GM12878 (cell line): ENCODE measurements around the gene RILPL2. TPM values are rescaled to one million over a fixed set of nuclear protein-coding genes. Genes with fewer than 3 reads are reported as not detected.

ENCODE experiments used
- ATAC-seq: fragments of 200-7000 bp; cut with Tn5 transposase; 3 replicates; pipeline ENCODE4 v1.9.1; 2020; ENCODE audit warnings: mild to moderate bottlenecking, moderate library complexity
- BruUV-seq: library from RNA; stranded (reverse); fragments of 400-500 nt; replicated peaks from 2 replicates; lab custom pipeline; 2021; lab: Mats Ljungman, UMichigan
- CTCF ChIA-PET: fragments of 300-600 bp; sonication (Branson Sonifier 250); formaldehyde crosslinking; extraction: SDS; loops from one replicate; lab custom pipeline; 2021; ENCODE audit warnings: inconsistent platforms; lab: Yijun Ruan, JAX
- POLR2A ChIA-PET: fragments of 350-600 bp; formaldehyde crosslinking; extraction: SDS; loops from one replicate; lab custom pipeline; 2021; ENCODE audit warnings: inconsistent platforms; lab: Charles Lee
- RAD21 ChIA-PET: fragments of 300-600 bp; sonication (Branson Sonifier 250); formaldehyde crosslinking; loops from one replicate; lab custom pipeline; 2023; ENCODE audit warnings: antibody characterized with exemption; ENCODE audit not compliant: unreplicated experiment; lab: Charles Lee
- SMC1A ChIA-PET: fragments of 300-600 bp; sonication (Branson Sonifier 250); formaldehyde crosslinking; loops from one replicate; lab custom pipeline; 2023; ENCODE audit not compliant: unreplicated experiment, uncharacterized antibody; lab: Charles Lee
- DNase-seq: peaks from one replicate; pipeline ENCODE4 v3.0.0-alpha.2; 2011; ENCODE audit warnings: low read depth, low spot score
- FAIRE-seq: peaks from 3 replicates; lab custom pipeline; 2011; peaks lifted over from hg19 to GRCh38; lab: Jason Lieb, UNC
- H2AFZ ChIP-seq: 2 replicates; pipeline ENCODE4 v1.6.0; 2011; ENCODE audit warnings: low read depth, low read length, control low read depth; ENCODE audit not compliant: control insufficient read depth
- H3K27ac ChIP-seq: 2 replicates; pipeline ENCODE4 v1.5.1; 2011; ENCODE audit warnings: control low read depth; ENCODE audit not compliant: control insufficient read depth, insufficient read depth
- H3K27me3 ChIP-seq, 2 experiments: replicated peaks in 1 of 2; 2 replicates each; pipeline versions ENCODE4 v1.6.0 to v1.6.1; 2011; ENCODE audit warnings: low read length in 1 of 2; ENCODE audit not compliant: control insufficient read depth in 2 of 2, insufficient read depth in 2 of 2
- H3K36me3 ChIP-seq, 2 experiments: 2 replicates each; pipeline ENCODE4 v1.5.1; 2011; ENCODE audit warnings: low read length in 1 of 2; ENCODE audit not compliant: control insufficient read depth in 2 of 2, insufficient read depth in 2 of 2
- H3K4me1 ChIP-seq: 2 replicates; pipeline ENCODE4 v1.6.1; 2011; ENCODE audit warnings: mild to moderate bottlenecking, low read length, moderate library complexity, mixed read lengths; ENCODE audit not compliant: control insufficient read depth, insufficient read depth
- H3K4me2 ChIP-seq: 2 replicates; pipeline ENCODE4 v1.6.0; 2011; ENCODE audit warnings: control low read depth; ENCODE audit not compliant: control insufficient read depth, insufficient read depth
- H3K4me3 ChIP-seq: fragments of 200-600 bp; sonication (generic); 2 replicates; pipeline ENCODE4 v1.5.1; 2016
- H3K79me2 ChIP-seq: 2 replicates; pipeline ENCODE4 v1.6.0; 2011; ENCODE audit warnings: low read length; ENCODE audit not compliant: control insufficient read depth, insufficient read depth
- H3K9ac ChIP-seq: 2 replicates; pipeline ENCODE4 v1.8.0; 2011; ENCODE audit warnings: low read length, control low read depth, mixed read lengths; ENCODE audit not compliant: control insufficient read depth, insufficient read depth
- H3K9me3 ChIP-seq: replicated peaks from 3 replicates; pipeline ENCODE4 v1.5.1; 2011; ENCODE audit warnings: mild to moderate bottlenecking, low read length; ENCODE audit not compliant: control insufficient read depth, insufficient read depth
- H4K20me1 ChIP-seq: 2 replicates; pipeline ENCODE4 v1.6.0; 2011; ENCODE audit not compliant: control insufficient read depth, insufficient read depth
- CEBPB ChIP-seq, 2 experiments: fragments of 150-350 bp in 1 of 2; IDR thresholded peaks; 2 replicates each; pipeline ENCODE4 v1.6.1; 2012 to 2014; ENCODE audit warnings: low read depth in 2 of 2, low read length in 2 of 2, borderline replicate concordance in 1 of 2, inconsistent platforms in 1 of 2
- DPF2 ChIP-seq: fragments of 450-650 bp; IDR thresholded peaks from 2 replicates; pipeline ENCODE4 v1.6.1; 2017; ENCODE audit warnings: mild to moderate bottlenecking
- FOXM1 ChIP-seq: IDR thresholded peaks from 2 replicates; pipeline ENCODE4 v1.6.1; 2012; ENCODE audit warnings: low read depth, mild to moderate bottlenecking, inconsistent platforms, low read length, moderate library complexity
- JUNB ChIP-seq: IDR thresholded peaks from 2 replicates; pipeline ENCODE4 v1.6.1; 2016; ENCODE audit warnings: antibody characterized with exemption, mild to moderate bottlenecking
- LARP7 ChIP-seq: fragments of 450-650 bp; IDR thresholded peaks from 2 replicates; pipeline ENCODE4 v1.6.1; 2017; ENCODE audit warnings: mild to moderate bottlenecking
- MEF2A ChIP-seq: IDR thresholded peaks from 2 replicates; pipeline ENCODE4 v1.6.1; 2011; ENCODE audit warnings: low read depth, mild to moderate bottlenecking, low read length, moderate library complexity; ENCODE audit not compliant: insufficient read depth
- MTA3 ChIP-seq: IDR thresholded peaks from 2 replicates; pipeline ENCODE4 v1.6.1; 2012; ENCODE audit warnings: low read length, inconsistent platforms, borderline replicate concordance
- RCOR1 ChIP-seq: conservative IDR thresholded peaks from 2 replicates; pipeline ENCODE4 v1.6.1; 2012; ENCODE audit warnings: low read depth, low read length, improper control_type of control experiment
- SIX5 ChIP-seq: IDR thresholded peaks from 2 replicates; pipeline ENCODE4 v1.6.1; 2011; ENCODE audit warnings: mild to moderate bottlenecking, low read depth, low read length, moderate library complexity; ENCODE audit not compliant: severe bottlenecking
- SKIL ChIP-seq: fragments of 450-650 bp; IDR thresholded peaks from 2 replicates; pipeline ENCODE4 v1.6.1; 2017; ENCODE audit warnings: mild to moderate bottlenecking, low read depth, inconsistent platforms; ENCODE audit not compliant: poor library complexity, severe bottlenecking
- SREBF1 ChIP-seq: IDR thresholded peaks from 2 replicates; pipeline ENCODE4 v1.6.1; 2012; ENCODE audit warnings: mild to moderate bottlenecking, low read length
- STAT1 ChIP-seq: fragments of 450-650 bp; conservative IDR thresholded peaks from 2 replicates; pipeline ENCODE4 v1.6.1; 2014; ENCODE audit warnings: antibody characterized with exemption, mild to moderate bottlenecking
- ZNF384 ChIP-seq: IDR thresholded peaks from 2 replicates; pipeline ENCODE4 v1.6.1; 2012; ENCODE audit warnings: low read depth, mild to moderate bottlenecking, low read length, improper control_type of control experiment, borderline replicate concordance
- ZNF687 ChIP-seq: fragments of 450-650 bp; IDR thresholded peaks from 2 replicates; pipeline ENCODE4 v1.6.1; 2017; ENCODE audit warnings: mild to moderate bottlenecking, moderate library complexity
- WGBS: methylation state at CpG from one replicate; pipeline ENCODE4 v1.1.6; 2016; ENCODE audit warnings: low lambda C conversion rate; ENCODE audit not compliant: insufficient replicate concordance, insufficient coverage; ENCODE audit errors: missing lambda C conversion rate; 5-methylcytosine and 5-hydroxymethylcytosine counted together
- in situ Hi-C: fragments of 300-500 bp; cut with MboI; formaldehyde crosslinking; loops from 9 replicates; pipeline ENCODE4 v1.14.3; 2018; ENCODE audit warnings: mixed read lengths
- intact Hi-C: fragments of 100-400 bp; cut with micrococcal nuclease; formaldehyde crosslinking; loops from one replicate; pipeline ENCODE4 v1.14.2; 2022; ENCODE audit not compliant: unreplicated experiment
- polyA plus RNA-seq, 11 experiments: library from polyadenylated mRNA; depleted of rRNA in 4 of 11; unstranded in 6 of 11; stranded (reverse) in 5 of 11; fragments of >200 nt; fragmentation: Nextera tagmentation in 4 of 11; fragmentation: Illumina TruSeq in 1 of 11; extraction: Ambion mirVana in 4 of 11; extraction: Trizol in 1 of 11; gene quantifications; 1 replicate in 1 of 11; 2 replicates in 10 of 11; pipeline versions ENCODE4 v1.2.1 to v1.2.3, GENCODE V29; 2011 to 2016; ENCODE audit warnings: inconsistent platforms in 2 of 11, missing spikeins in 2 of 11, low read depth in 1 of 11
- total RNA-seq, 4 experiments: library from RNA; depleted of rRNA in 3 of 4; stranded (reverse); fragments of >200 nt in 3 of 4; fragmentation: Illumina TruSeq in 1 of 4; extraction: Trizol in 1 of 4; gene quantifications; 2 replicates each; pipeline versions ENCODE4 v1.2.1 to v1.2.3, GENCODE V29; 2013 to 2021
- TF ChIP-seq, protein P1 (sequence below): fragments of 450-650 bp; IDR thresholded peaks from 2 replicates; pipeline ENCODE4 v1.6.1; 2017; ENCODE audit warnings: low read depth, mild to moderate bottlenecking, moderate library complexity

Gene RILPL2
- total and polyA plus RNA-seq, 10 of the 15 experiments (the other 5 are each of a cell fraction or from before 2014, with no cell fraction given), result 3.5 to 38.5 (median 19.7) TPM

DNA sequence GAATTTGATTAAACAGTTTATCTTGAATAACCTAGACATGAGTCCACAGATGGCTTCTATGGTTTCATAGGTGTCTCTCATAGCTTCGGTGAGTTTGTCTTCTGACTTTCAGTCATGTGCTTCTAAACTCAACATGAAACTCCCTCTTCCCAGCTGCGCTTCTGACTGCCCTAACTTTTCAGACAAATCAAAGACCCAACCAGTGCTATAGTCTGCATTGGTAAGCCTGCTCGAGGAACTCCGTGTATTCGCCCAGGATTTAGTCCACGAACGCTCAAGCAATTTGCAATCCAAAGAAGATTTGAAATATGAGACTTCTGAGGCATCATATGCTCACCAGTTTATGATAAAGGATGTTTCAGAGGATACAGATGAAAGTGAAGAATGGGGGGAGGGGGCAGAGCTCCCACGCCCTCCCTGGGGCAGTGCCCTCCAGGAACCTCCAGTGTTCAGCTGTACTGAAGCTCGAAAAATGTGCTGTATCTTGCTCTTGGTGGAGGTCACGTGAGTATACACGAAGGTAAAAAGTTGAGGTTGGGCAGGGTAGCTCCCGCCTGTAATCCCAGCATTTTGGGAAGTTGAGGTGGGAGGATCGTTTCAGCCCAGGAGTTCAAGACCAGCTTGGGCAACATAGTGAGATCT is 5.2 kb upstream of the RILPL2 start:
- ChIA-PET RAD21 (interaction anchor here (0.9 to 2.3 kb wide), 8 partner anchors 9 to 57 kb away, joined by 3 to 15 read pairs (median 4); partner anchors contain the start of gene KMT5A), SMC1A (interaction anchor here (0.9 to 2.0 kb wide), 8 partner anchors 9 to 76 kb away, joined by 3 to 17 read pairs (median 4); partner anchors contain the start of genes SBNO1 and SNRNP35), POLR2A (interaction anchor here (0.6 to 3.0 kb wide), 8 partner anchors 7 to 76 kb away, joined by 3 to 15 read pairs (median 6); partner anchors contain the start of gene SNRNP35), CTCF (interaction anchor here (0.7 to 1.1 kb wide), 3 partner anchors 25 to 146 kb away, joined by 3 to 4 read pairs (median 3); no protein-coding TSS in a partner anchor)
- peak overlapping the region; percentile 67 for H3K4me3 ChIP-seq
- H3K9me3 ChIP-seq, result no peaks in the 10 kb centered on the region
- 46% methylated on average over 13 of the region's 13 CpGs for WGBS
- H3K79me2 ChIP-seq, result peaks cover 6% of the 10 kb centered on the region
- H3K27me3 ChIP-seq, result no peaks in the 10 kb centered on the region
- in situ Hi-C loops, result loop anchor here (25.0 kb wide), 1 partner anchor 1471 kb away; the partner anchor contains the start of gene UBC
- intact Hi-C loops, result no loop called here
- H3K4me1 ChIP-seq, result peaks cover 33% of the 10 kb centered on the region
- peak overlapping the region; percentile 73 for H3K4me2 ChIP-seq
- H3K36me3 ChIP-seq, result no peaks in the 10 kb centered on the region
- no peaks in the 10 kb centered on the region for H4K20me1 ChIP-seq
- DNase-seq (peak; percentile 73), FAIRE-seq (peak; percentile 85), ATAC-seq (peak; percentile 75)
- peak overlapping the region; percentile 81 for H3K27ac ChIP-seq
- peak overlapping the region; percentile 15 for H3K9ac ChIP-seq
- TSS peak; percentile 88 for BruUV-seq
- H2AFZ ChIP-seq, result peak overlapping the region; percentile 71
- no peak for TF ChIP-seq SIX5
- TF ChIP-seq DPF2, result peak; percentile 47; the same call in 1 of the 2 replicates
- TF ChIP-seq JUNB, result peak; percentile 66
- no peak for TF ChIP-seq RCOR1
- TF ChIP-seq LARP7, result no peak
- no peak for TF ChIP-seq ZNF384
- TF ChIP-seq, protein P1, sequence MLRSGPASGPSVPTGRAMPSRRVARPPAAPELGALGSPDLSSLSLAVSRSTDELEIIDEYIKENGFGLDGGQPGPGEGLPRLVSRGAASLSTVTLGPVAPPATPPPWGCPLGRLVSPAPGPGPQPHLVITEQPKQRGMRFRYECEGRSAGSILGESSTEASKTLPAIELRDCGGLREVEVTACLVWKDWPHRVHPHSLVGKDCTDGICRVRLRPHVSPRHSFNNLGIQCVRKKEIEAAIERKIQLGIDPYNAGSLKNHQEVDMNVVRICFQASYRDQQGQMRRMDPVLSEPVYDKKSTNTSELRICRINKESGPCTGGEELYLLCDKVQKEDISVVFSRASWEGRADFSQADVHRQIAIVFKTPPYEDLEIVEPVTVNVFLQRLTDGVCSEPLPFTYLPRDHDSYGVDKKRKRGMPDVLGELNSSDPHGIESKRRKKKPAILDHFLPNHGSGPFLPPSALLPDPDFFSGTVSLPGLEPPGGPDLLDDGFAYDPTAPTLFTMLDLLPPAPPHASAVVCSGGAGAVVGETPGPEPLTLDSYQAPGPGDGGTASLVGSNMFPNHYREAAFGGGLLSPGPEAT, result peak; percentile 49; the same call in 1 of the 2 replicates
- peak; percentile 88 for TF ChIP-seq ZNF687
- TF ChIP-seq SREBF1, result no peak
- 0 out of 2 replicates have a peak, but pooled peaks have one; percentile 30 for TF ChIP-seq STAT1
- TF ChIP-seq MTA3, result 0 out of 2 replicates have a peak, but pooled peaks have one; percentile 72
- TF ChIP-seq SKIL, result no peak
- no peak for TF ChIP-seq CEBPB (IDR thresholded peaks at IDR 0.05; ENCODE audit: borderline replicate concordance in 1 of 2, low read depth in 2 of 2, low read length in 2 of 2)
- 0 out of 2 replicates have a peak, but pooled peaks have one; percentile 55 for TF ChIP-seq FOXM1
- TF ChIP-seq MEF2A, result no peak
